Mucosa of descending colon (tissue), 3 donors: ENCODE data around the gene SLC20A1. TPM values are rescaled to one million over a fixed set of nuclear protein-coding genes. Genes with fewer than 3 reads are reported as not detected.

ENCODE experiments used
- ATAC-seq: fragments of 200-7000 bp; cut with Tn5 transposase; one replicate; pipeline ENCODE4 v1.9.1; 2020; ENCODE audit warnings: mild to moderate bottlenecking, moderate library complexity
- DNase-seq, 3 donors: peaks; one replicate each; pipeline ENCODE4 v3.0.0-alpha.2; 2020
- H3K36me3 ChIP-seq: fragments of 200-600 bp; one replicate; pipeline ENCODE4 v1.8.0; 2021; ENCODE audit warnings: low read depth, mild to moderate bottlenecking
- H3K4me1 ChIP-seq: fragments of 200-600 bp; one replicate; pipeline ENCODE4 v1.8.0; 2021; ENCODE audit warnings: low read depth, mild to moderate bottlenecking
- H3K4me3 ChIP-seq: fragments of 200-600 bp; one replicate; pipeline ENCODE4 v1.8.0; 2021; ENCODE audit warnings: mild to moderate bottlenecking
- H3K9me3 ChIP-seq: fragments of 200-600 bp; one replicate; pipeline ENCODE4 v1.8.0; 2021; ENCODE audit warnings: mild to moderate bottlenecking
- intact Hi-C, 2 donors: fragments of 100-400 bp; cut with DNase I in 1 of 2; cut with micrococcal nuclease in 1 of 2; formaldehyde crosslinking; loops; one replicate each; pipeline versions ENCODE4 v1.11.0 to v1.11.1; 2022; cut with DNase I, micrococcal nuclease
- total RNA-seq, 3 donors: library from RNA; stranded (reverse); fragmentation: NEBNext Ultra II Directional in 2 of 3; extraction: Animal tissue kit (Norgen Biotek cat#: 25700) in 2 of 3; gene quantifications; one replicate each; pipeline versions ENCODE4 v1.2.1 to v1.2.4, GENCODE V29; 2021 to 2023
- TF ChIP-seq, protein P1 (sequence below): fragments of 200-600 bp; IDR thresholded peaks from one replicate; pipeline ENCODE4 v1.8.0; 2022; ENCODE audit warnings: antibody characterized with exemption, mild to moderate bottlenecking
- donor health status: DM: no; HTN: no; CAD: no; lungs with moderate emphysema.
- donor health status: DM: no; HTN: no; CAD: no.
- donor health status: DM: no; HTN: yes; CAD: no.

Gene SLC20A1
- total RNA-seq, 3 donors from 2014 or later = 64.3 to 128 (median 80.6) TPM

DNA sequence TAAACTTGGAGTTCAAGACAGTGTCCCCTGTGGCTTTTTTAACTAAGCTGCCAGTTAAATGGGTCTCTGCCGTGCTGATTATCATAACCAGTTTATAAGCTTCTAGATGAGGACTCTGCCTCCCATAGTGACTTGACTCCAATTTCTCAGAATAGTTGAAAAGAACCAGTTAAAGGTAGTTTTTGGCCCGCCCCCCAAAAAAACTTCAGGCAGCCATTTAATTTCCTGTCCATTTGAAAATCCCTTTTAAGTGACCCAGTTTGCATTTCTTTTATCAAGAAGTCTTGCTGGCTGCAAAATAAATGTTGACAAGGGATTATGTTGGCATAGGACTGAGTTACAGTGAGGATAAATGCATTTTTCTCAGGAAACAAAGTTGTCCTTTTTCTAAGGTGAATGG is 2.3 kb downstream of the SLC20A1 start:
- DNase-seq (no peak), ATAC-seq (no peak)
- H3K9me3 ChIP-seq = no peaks in the 10 kb centered on the region
- intact Hi-C loops = no loop called here
- TF ChIP-seq, protein P1, sequence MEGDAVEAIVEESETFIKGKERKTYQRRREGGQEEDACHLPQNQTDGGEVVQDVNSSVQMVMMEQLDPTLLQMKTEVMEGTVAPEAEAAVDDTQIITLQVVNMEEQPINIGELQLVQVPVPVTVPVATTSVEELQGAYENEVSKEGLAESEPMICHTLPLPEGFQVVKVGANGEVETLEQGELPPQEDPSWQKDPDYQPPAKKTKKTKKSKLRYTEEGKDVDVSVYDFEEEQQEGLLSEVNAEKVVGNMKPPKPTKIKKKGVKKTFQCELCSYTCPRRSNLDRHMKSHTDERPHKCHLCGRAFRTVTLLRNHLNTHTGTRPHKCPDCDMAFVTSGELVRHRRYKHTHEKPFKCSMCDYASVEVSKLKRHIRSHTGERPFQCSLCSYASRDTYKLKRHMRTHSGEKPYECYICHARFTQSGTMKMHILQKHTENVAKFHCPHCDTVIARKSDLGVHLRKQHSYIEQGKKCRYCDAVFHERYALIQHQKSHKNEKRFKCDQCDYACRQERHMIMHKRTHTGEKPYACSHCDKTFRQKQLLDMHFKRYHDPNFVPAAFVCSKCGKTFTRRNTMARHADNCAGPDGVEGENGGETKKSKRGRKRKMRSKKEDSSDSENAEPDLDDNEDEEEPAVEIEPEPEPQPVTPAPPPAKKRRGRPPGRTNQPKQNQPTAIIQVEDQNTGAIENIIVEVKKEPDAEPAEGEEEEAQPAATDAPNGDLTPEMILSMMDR = no peak
- H3K36me3 ChIP-seq = peaks cover 14% of the 10 kb centered on the region
- H3K4me1 ChIP-seq = peaks cover 15% of the 10 kb centered on the region
- no peak overlapping the region for H3K4me3 ChIP-seq

DNA sequence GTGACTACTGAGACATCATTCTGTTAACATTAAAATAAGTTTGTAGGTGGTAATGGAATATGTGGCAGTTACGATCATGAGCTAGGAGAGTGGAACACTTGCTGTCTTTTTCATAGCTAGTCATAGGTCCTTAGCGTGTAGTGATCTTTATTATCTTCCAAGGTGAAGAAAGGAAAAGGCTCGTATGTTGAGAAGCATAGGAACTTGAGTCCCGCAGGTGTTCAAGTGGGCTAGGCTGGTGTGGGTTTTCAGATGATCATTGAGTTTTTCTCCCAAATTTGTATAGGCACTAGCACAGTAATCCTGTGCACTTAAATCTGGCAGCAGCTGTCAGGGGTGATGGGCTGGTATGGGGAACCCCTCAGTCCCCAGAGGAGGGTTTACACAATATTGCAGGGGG is 10.9 kb downstream of the SLC20A1 start:
- Histone ChIP-seq H3K36me3 (peaks cover 16% of the 10 kb centered on the region), H3K4me1 (no peaks in the 10 kb centered on the region)
- DNase-seq = no peak

DNA sequence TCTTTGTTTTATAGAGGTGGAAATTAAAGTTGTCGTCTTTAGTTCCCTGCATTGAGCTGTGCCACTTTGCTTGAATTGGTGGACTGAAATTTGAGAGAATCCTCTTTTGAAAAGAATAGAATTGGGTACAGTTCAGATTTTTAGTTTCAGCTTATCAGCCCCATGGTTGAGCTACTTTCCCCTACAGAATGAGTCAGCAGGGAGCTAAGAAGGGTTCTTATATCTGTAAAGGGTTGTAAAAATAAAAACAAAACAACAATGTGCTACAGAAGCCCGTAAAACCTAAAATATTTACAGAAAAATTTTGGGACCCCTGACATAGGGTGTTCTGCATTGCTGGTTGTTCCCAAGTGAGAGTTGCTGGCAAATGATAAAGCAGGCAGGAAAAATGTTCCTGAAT is 12.6 kb downstream of the SLC20A1 start:
- Histone ChIP-seq H3K4me1 (no peaks in the 10 kb centered on the region), H3K36me3 (peaks cover 8% of the 10 kb centered on the region), H3K4me3 (no peak overlapping the region), H3K9me3 (no peaks in the 10 kb centered on the region)
- DNase-seq (no peak), ATAC-seq (no peak)
- TF ChIP-seq, protein P1 = no peak
- intact Hi-C loops = no loop called here

More for the DNA sequence above, 10.9 kb downstream of the SLC20A1 start:
- Histone ChIP-seq H3K9me3 (no peaks in the 10 kb centered on the region), H3K4me3 (no peak overlapping the region)
- intact Hi-C loops = no loop called here
- TF ChIP-seq, protein P1 = no peak
- ATAC-seq = no peak

DNA sequence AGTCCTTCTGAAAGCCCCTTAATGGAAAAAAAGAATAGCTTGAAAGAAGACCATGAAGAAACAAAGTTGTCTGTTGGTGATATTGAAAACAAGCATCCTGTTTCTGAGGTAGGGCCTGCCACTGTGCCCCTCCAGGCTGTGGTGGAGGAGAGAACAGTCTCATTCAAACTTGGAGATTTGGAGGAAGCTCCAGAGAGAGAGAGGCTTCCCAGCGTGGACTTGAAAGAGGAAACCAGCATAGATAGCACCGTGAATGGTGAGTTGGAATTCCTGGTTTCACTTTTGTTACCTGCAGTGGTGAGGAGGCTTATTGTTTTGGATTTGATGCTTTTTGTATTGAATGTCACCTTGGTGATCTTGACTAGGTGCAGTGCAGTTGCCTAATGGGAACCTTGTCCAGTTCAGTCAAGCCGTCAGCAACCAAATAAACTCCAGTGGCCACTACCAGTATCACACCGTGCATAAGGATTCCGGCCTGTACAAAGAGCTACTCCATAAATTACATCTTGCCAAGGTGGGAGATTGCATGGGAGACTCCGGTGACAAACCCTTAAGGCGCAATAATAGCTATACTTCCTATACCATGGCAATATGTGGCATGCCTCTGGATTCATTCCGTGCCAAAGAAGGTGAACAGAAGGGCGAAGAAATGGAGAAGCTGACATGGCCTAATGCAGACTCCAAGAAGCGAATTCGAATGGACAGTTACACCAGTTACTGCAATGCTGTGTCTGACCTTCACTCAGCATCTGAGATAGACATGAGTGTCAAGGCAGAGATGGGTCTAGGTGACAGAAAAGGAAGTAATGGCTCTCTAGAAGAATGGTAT is 13.3 kb downstream of the SLC20A1 start:
- Histone ChIP-seq H3K9me3 (no peaks in the 10 kb centered on the region), H3K36me3 (peaks cover 8% of the 10 kb centered on the region), H3K4me1 (no peaks in the 10 kb centered on the region), H3K4me3 (no peak overlapping the region)
- ATAC-seq = peak; percentile 38
- intact Hi-C loops = no loop called here
- TF ChIP-seq, protein P1 = no peak
- DNase-seq = no peak

DNA sequence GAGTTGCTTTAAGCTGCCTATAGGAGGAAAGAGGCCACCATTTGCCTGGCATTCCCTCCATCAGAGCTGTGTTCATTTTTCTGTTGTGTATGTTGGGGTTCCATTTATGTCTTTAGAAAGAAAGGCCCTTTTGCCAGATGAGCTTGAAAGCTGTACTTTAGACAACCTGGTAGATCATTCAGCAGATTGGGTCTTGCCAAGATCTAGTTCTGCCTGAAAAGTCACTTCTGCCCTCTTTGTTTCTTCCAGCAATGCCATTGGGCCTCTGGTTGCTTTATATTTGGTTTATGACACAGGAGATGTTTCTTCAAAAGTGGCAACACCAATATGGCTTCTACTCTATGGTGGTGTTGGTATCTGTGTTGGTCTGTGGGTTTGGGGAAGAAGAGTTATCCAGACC is 14.4 kb downstream of the SLC20A1 start:
- DNase-seq (no peak), ATAC-seq (no peak)
- Histone ChIP-seq H3K36me3 (peaks cover 8% of the 10 kb centered on the region), H3K9me3 (no peaks in the 10 kb centered on the region), H3K4me3 (no peak overlapping the region), H3K4me1 (no peaks in the 10 kb centered on the region)
- intact Hi-C loops = no loop called here
- TF ChIP-seq, protein P1 = no peak
